ENCODE results near the gene MAPK7.

DNA sequence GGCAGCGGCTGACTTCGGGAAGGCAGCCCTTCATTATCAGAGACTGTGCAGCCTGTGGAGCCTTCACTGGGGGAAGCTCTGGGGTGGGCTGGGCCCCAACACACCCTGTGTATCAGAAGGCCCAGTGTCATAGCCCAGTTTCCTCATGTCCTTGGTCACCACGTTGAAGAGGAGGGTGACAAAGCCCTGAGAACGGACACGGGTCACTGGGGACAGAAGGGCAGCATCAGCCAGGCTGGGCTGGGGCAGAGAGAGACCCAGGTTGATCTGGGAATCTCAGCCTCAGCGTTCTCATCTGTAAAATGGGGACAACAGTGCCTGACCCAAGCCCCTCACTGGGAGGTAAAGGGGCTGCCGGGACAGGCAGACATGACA lies 35.1 kb upstream of the MAPK7 start:
- TF ChIP-seq RCOR1 (IDR thresholded peaks at IDR 0.05; ENCODE audit: low read depth, low read length) (no peak), HDAC2 (IDR thresholded peaks at IDR 0.05) (no peak), POLR2AphosphoS2 (conservative IDR thresholded peaks at IDR 0.05; ENCODE audit: low read length) (no peak), CHD4 (IDR thresholded peaks at IDR 0.05; ENCODE audit: borderline replicate concordance) (no peak), HOXA7 (CRISPR knock-in tag; IDR thresholded peaks at IDR 0.05) (no peak), CEBPB (IDR thresholded peaks at IDR 0.05) (no peak), EP300 (IDR thresholded peaks at IDR 0.05) (no peak), RFX5 (IDR thresholded peaks at IDR 0.05) (no peak), HOXB5 (CRISPR knock-in tag; IDR thresholded peaks at IDR 0.05) (no peak), RAD21 (conservative IDR thresholded peaks at IDR 0.05 in 1 of 2, IDR thresholded peaks at IDR 0.05 in 1 of 2) (no peak)
- TF ChIP-seq, protein P1, sequence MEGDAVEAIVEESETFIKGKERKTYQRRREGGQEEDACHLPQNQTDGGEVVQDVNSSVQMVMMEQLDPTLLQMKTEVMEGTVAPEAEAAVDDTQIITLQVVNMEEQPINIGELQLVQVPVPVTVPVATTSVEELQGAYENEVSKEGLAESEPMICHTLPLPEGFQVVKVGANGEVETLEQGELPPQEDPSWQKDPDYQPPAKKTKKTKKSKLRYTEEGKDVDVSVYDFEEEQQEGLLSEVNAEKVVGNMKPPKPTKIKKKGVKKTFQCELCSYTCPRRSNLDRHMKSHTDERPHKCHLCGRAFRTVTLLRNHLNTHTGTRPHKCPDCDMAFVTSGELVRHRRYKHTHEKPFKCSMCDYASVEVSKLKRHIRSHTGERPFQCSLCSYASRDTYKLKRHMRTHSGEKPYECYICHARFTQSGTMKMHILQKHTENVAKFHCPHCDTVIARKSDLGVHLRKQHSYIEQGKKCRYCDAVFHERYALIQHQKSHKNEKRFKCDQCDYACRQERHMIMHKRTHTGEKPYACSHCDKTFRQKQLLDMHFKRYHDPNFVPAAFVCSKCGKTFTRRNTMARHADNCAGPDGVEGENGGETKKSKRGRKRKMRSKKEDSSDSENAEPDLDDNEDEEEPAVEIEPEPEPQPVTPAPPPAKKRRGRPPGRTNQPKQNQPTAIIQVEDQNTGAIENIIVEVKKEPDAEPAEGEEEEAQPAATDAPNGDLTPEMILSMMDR (IDR thresholded peaks at IDR 0.05), result no peak
